Hepatocyte (in vitro differentiated cells): Measurements from ENCODE around the gene INO80B. TPM values are rescaled to one million over a fixed set of nuclear protein-coding genes. Genes with fewer than 3 reads are reported as not detected.

Source experiments
- DNase-seq: peaks from one replicate; pipeline ENCODE4 v3.0.0-alpha.2; 2016; ENCODE audit warnings: low spot score
- H2AFZ ChIP-seq: fragments of 200-600 bp; sonication (generic); 2 replicates; pipeline ENCODE4 v1.6.0; 2016; ENCODE audit warnings: antibody characterized with exemption, mild to moderate bottlenecking
- H3K27ac ChIP-seq: fragments of 200-600 bp; sonication (generic); 2 replicates; pipeline ENCODE4 v1.5.1; 2016; ENCODE audit warnings: mild to moderate bottlenecking
- H3K27me3 ChIP-seq: fragments of 200-600 bp; sonication (generic); 2 replicates; pipeline ENCODE4 v1.6.1; 2016
- H3K36me3 ChIP-seq: fragments of 200-600 bp; sonication (generic); replicated peaks from 2 replicates; pipeline ENCODE4 v1.5.1; 2016; ENCODE audit warnings: low read depth; ENCODE audit not compliant: insufficient read depth
- H3K4me1 ChIP-seq: fragments of 200-600 bp; sonication (generic); 2 replicates; pipeline ENCODE4 v1.5.1; 2016; ENCODE audit warnings: mild to moderate bottlenecking, moderate library complexity; ENCODE audit not compliant: insufficient read depth
- H3K4me2 ChIP-seq: fragments of 200-600 bp; sonication (generic); 2 replicates; pipeline ENCODE4 v1.6.0; 2016
- H3K4me3 ChIP-seq: fragments of 200-600 bp; sonication (generic); 2 replicates; pipeline ENCODE4 v1.5.1; 2016; ENCODE audit warnings: mild to moderate bottlenecking
- H3K79me2 ChIP-seq: fragments of 200-600 bp; sonication (generic); 2 replicates; pipeline ENCODE4 v1.6.0; 2017; ENCODE audit warnings: mild to moderate bottlenecking
- H3K9me2 ChIP-seq: fragments of 200-600 bp; sonication (generic); replicated peaks from 2 replicates; pipeline ENCODE4 v1.6.0; 2017; ENCODE audit warnings: mild to moderate bottlenecking; ENCODE audit not compliant: insufficient read depth
- H3K9me3 ChIP-seq: fragments of 200-600 bp; sonication (generic); 2 replicates; pipeline ENCODE4 v1.5.1; 2016; ENCODE audit warnings: low read depth, mild to moderate bottlenecking
- H4K20me1 ChIP-seq: fragments of 200-600 bp; sonication (generic); 2 replicates; pipeline ENCODE4 v1.6.0; 2016; ENCODE audit warnings: mild to moderate bottlenecking; ENCODE audit not compliant: insufficient read depth, poor library complexity, severe bottlenecking
- CTCF ChIP-seq: fragments of 200-600 bp; sonication (generic); IDR thresholded peaks from 2 replicates; pipeline ENCODE4 v1.5.1; 2016; ENCODE audit warnings: antibody characterized with exemption, mild to moderate bottlenecking; ENCODE audit not compliant: poor library complexity
- EZH2 ChIP-seq: fragments of 200-600 bp; sonication (generic); IDR thresholded peaks from 2 replicates; pipeline ENCODE4 v1.6.1; 2016; ENCODE audit warnings: antibody characterized with exemption, mild to moderate bottlenecking, borderline replicate concordance
- EZH2phosphoT487 ChIP-seq: fragments of 200-600 bp; sonication (generic); IDR thresholded peaks from one replicate; pipeline ENCODE4 v1.6.1; 2018; ENCODE audit warnings: antibody characterized with exemption, mild to moderate bottlenecking, low read depth, moderate library complexity; ENCODE audit not compliant: unreplicated experiment, severe bottlenecking
- WGBS: methylation state at CpG from one replicate; pipeline ENCODE4 v1.1.6; 2016; ENCODE audit warnings: low lambda C conversion rate; ENCODE audit errors: missing lambda C conversion rate; 5-methylcytosine and 5-hydroxymethylcytosine counted together
- polyA plus RNA-seq: library from polyadenylated mRNA; unstranded; fragments of >200 nt; fragmentation: Nextera tagmentation; extraction: Ambion mirVana; gene quantifications from 2 replicates; pipeline ENCODE4 v1.2.1, GENCODE V29; 2016
- total RNA-seq: library from RNA; depleted of rRNA; stranded (reverse); fragments of >200 nt; gene quantifications from 2 replicates; pipeline ENCODE4 v1.2.3, GENCODE V29; 2014

INO80B gene
- total and polyA plus RNA-seq, 2 experiments from 2014 or later = 16.0 to 18.9 TPM

DNA sequence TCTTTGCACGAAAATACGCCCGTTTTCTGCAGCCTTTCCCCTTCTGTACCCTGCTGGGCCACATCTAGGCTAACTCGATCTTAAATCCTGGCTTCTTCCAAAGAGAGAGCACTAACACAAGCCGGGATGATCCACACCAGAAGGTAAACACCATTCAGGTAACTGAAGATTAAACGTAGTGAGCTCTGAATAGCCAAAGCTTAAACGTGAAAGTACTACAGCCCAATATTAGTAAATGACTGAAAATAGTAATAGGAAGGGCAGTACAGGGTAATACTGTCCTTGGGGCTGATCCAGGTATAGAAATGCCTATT, 18.0 kb downstream of the INO80B start:
- H4K20me1 ChIP-seq = no peaks in the 10 kb centered on the region
- WGBS = 24% methylated on average over 7 of the region's 7 CpGs
- peak overlapping the region; percentile 52 for H3K4me3 ChIP-seq
- H3K4me1 ChIP-seq = peaks cover 19% of the 10 kb centered on the region
- H3K79me2 ChIP-seq = peaks cover 17% of the 10 kb centered on the region
- H3K27ac ChIP-seq = peak overlapping the region; percentile 97
- no peaks in the 10 kb centered on the region for H3K9me3 ChIP-seq
- DNase-seq = no peak
- no peaks in the 10 kb centered on the region for H3K36me3 ChIP-seq
- no peak for TF ChIP-seq CTCF
- TF ChIP-seq EZH2 = no peak
- no peak for TF ChIP-seq EZH2phosphoT487
- peak overlapping the region; percentile 96 for H2AFZ ChIP-seq
- no peaks in the 10 kb centered on the region for H3K27me3 ChIP-seq
- H3K4me2 ChIP-seq = peak overlapping the region; percentile 90
- H3K9me2 ChIP-seq = no peaks in the 10 kb centered on the region

DNA sequence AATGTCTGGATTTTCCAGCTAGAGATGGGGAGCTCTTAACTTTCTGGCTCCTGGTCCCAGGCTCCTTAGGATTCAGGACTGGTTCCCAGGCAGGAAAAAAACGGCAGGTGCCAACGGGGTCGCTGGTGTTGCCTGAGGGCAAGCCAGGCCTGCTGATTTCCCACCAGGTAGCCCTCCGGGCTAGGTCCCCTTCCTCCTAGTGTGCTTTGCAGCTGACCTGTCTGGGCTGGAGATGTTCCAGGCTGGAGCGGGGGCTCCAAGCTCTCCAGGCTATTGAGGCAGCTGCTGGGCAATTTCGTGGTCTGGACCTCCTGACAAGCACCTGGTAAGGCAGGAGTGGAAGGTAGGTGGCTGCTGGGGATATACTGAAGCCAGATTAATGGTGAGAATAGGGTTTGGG, 19.6 kb downstream of the INO80B start:
- peaks cover 24% of the 10 kb centered on the region for H3K79me2 ChIP-seq
- peaks cover 19% of the 10 kb centered on the region for H3K4me1 ChIP-seq
- H3K27ac ChIP-seq = no peak overlapping the region
- no peak overlapping the region for H3K4me3 ChIP-seq
- peak; percentile 1 for DNase-seq
- no peaks in the 10 kb centered on the region for H3K9me2 ChIP-seq
- no peak overlapping the region for H2AFZ ChIP-seq
- no peaks in the 10 kb centered on the region for H4K20me1 ChIP-seq
- TF ChIP-seq EZH2phosphoT487 = no peak
- no peak for TF ChIP-seq EZH2
- TF ChIP-seq CTCF = no peak
- H3K27me3 ChIP-seq = no peaks in the 10 kb centered on the region
- no peaks in the 10 kb centered on the region for H3K36me3 ChIP-seq
- 96% methylated on average over 6 of the region's 6 CpGs for WGBS
- no peaks in the 10 kb centered on the region for H3K9me3 ChIP-seq
- no peak overlapping the region for H3K4me2 ChIP-seq

- 98% methylated on average over 5 of the region's 5 CpGs for WGBS
Observed at GRCh38 chr2:74474899-74475298, 20.0 kb downstream of the INO80B start.

More at GRCh38 chr2:74474899-74475298, 20.0 kb downstream of the INO80B start:
- Histone ChIP-seq H3K27ac (no peak overlapping the region), H2AFZ (no peak overlapping the region), H3K4me1 (peaks cover 19% of the 10 kb centered on the region), H3K4me2 (no peak overlapping the region), H3K36me3 (no peaks in the 10 kb centered on the region), H3K4me3 (no peak overlapping the region), H3K9me2 (no peaks in the 10 kb centered on the region), H4K20me1 (no peaks in the 10 kb centered on the region), H3K27me3 (no peaks in the 10 kb centered on the region), H3K79me2 (peaks cover 24% of the 10 kb centered on the region), H3K9me3 (no peaks in the 10 kb centered on the region)
- peak; percentile 8 for DNase-seq
- TF ChIP-seq EZH2phosphoT487 (no peak), CTCF (no peak), EZH2 (no peak)
